ENCODE data around the gene METRNL. TPM values are rescaled to one million over a fixed set of nuclear protein-coding genes. Genes with fewer than 3 reads are reported as not detected.
"Not testable (repeated sequence)": the region's sequence is repeated elsewhere in the genome, so short reads cannot be mapped to it uniquely, and the experiment has no call there.

The METRNL gene
- total RNA-seq, 2 donors from 2014 or later, result 9.1 to 32.4 TPM

- Mint-ChIP-seq H3K27ac (no peak overlapping the region), H3K9me3 (peaks cover 0 to 5% of the 10 kb centered on the region in 2 donors), H3K36me3 (no peaks in the 10 kb centered on the region)
- ATAC-seq, result no peak
- DNase-seq (ENCODE audit: low spot score in 2 of 2), result no peak
These were observed 35.8 kb downstream of the METRNL start for GRCh38 chr17:83115202-83115651.

GRCh38 chr17:83115832-83116231 lies 36.4 kb downstream of the METRNL start:
- Mint-ChIP-seq H3K36me3 (no peaks in the 10 kb centered on the region), H3K9me3 (peaks cover 0 to 5% of the 10 kb centered on the region in 2 donors), H3K27ac (peak overlapping the region in 1 of 2 donors; percentile 68)
- DNase-seq (ENCODE audit: low spot score in 2 of 2) (no peak), ATAC-seq (no peak)

- DNase-seq (ENCODE audit: low spot score in 2 of 2), result no peak
- no peak for ATAC-seq
- Mint-ChIP-seq H3K27ac (peak overlapping the region in 1 of 2 donors; percentile 68), H3K9me3 (peaks cover 0 to 5% of the 10 kb centered on the region in 2 donors), H3K36me3 (no peaks in the 10 kb centered on the region)
These were observed 36.9 kb downstream of the METRNL start for GRCh38 chr17:83116311-83116771.

GRCh38 chr17:83116783-83117555 lies 37.6 kb downstream of the METRNL start:
- ATAC-seq, result no peak
- no peaks in the 10 kb centered on the region for H3K36me3 Mint-ChIP-seq
- H3K27ac Mint-ChIP-seq, result no peak overlapping the region
- DNase-seq (ENCODE audit: low spot score in 2 of 2), result no peak
- H3K9me3 Mint-ChIP-seq, result peaks cover 0 to 5% of the 10 kb centered on the region in 2 donors

GRCh38 chr17:83117583-83117982 lies 38.2 kb downstream of the METRNL start:
- peaks cover 0 to 5% of the 10 kb centered on the region in 2 donors for H3K9me3 Mint-ChIP-seq
- ATAC-seq, result no peak
- no peaks in the 10 kb centered on the region for H3K36me3 Mint-ChIP-seq
- H3K27ac Mint-ChIP-seq, result no peak overlapping the region
- no peak for DNase-seq (ENCODE audit: low spot score in 2 of 2)

- ATAC-seq (no peak), DNase-seq (ENCODE audit: low spot score in 2 of 2) (no peak)
- Mint-ChIP-seq H3K27ac (no peak overlapping the region), H3K36me3 (no peaks in the 10 kb centered on the region), H3K9me3 (peaks cover 0 to 5% of the 10 kb centered on the region in 2 donors)
These were observed 38.8 kb downstream of the METRNL start for GRCh38 chr17:83118071-83118841.

GRCh38 chr17:83119987-83120864 lies 40.8 kb downstream of the METRNL start:
- H3K27ac Mint-ChIP-seq, result no peak overlapping the region
- peak in 1 of 2 donors; percentile 27 for DNase-seq (ENCODE audit: low spot score in 2 of 2)
- peaks cover 0 to 5% of the 10 kb centered on the region in 2 donors for H3K9me3 Mint-ChIP-seq

GRCh38 chr17:83121473-83121872 lies 42.1 kb downstream of the METRNL start:
- ATAC-seq; H3K9me3 Mint-ChIP-seq; H3K27ac Mint-ChIP-seq; DNase-seq (ENCODE audit: low spot score in 2 of 2); H3K36me3 Mint-ChIP-seq: not testable (repeated sequence)

More at GRCh38 chr17:83119987-83120864, 40.8 kb downstream of the METRNL start:
- no peaks in the 10 kb centered on the region for H3K36me3 Mint-ChIP-seq
- peak; percentile 58 to 91 for ATAC-seq

- peaks cover 0 to 5% of the 10 kb centered on the region in 2 donors for H3K9me3 Mint-ChIP-seq
- no peak overlapping the region for H3K27ac Mint-ChIP-seq
- ATAC-seq, result no peak
- no peak for DNase-seq (ENCODE audit: low spot score in 2 of 2)
- no peaks in the 10 kb centered on the region for H3K36me3 Mint-ChIP-seq
These were observed 42.8 kb downstream of the METRNL start for GRCh38 chr17:83121921-83122820.

GRCh38 chr17:83122834-83123233 lies 43.4 kb downstream of the METRNL start:
- ATAC-seq (no peak), DNase-seq (ENCODE audit: low spot score in 2 of 2) (no peak)
- H3K9me3 Mint-ChIP-seq, result peaks cover 0 to 5% of the 10 kb centered on the region in 2 donors
- H3K27ac Mint-ChIP-seq, result no peak overlapping the region
- H3K36me3 Mint-ChIP-seq, result no peaks in the 10 kb centered on the region

GRCh38 chr17:83123896-83124801 lies 44.7 kb downstream of the METRNL start:
- Mint-ChIP-seq H3K9me3 (peaks cover 0 to 5% of the 10 kb centered on the region in 2 donors), H3K36me3 (no peaks in the 10 kb centered on the region), H3K27ac (no peak overlapping the region)
- no peak for ATAC-seq
- DNase-seq (ENCODE audit: low spot score in 2 of 2), result peak in 1 of 2 donors; percentile 46

- peak in 1 of 2 donors; percentile 5 for ATAC-seq
- no peaks in the 10 kb centered on the region for H3K9me3 Mint-ChIP-seq
- DNase-seq (ENCODE audit: low spot score in 2 of 2), result peak in 1 of 2 donors; percentile 35
These were observed 45.6 kb downstream of the METRNL start for GRCh38 chr17:83124871-83125514.

GRCh38 chr17:83125515-83126274 lies 46.3 kb downstream of the METRNL start:
- Mint-ChIP-seq H3K9me3 (no peaks in the 10 kb centered on the region), H3K36me3 (no peaks in the 10 kb centered on the region), H3K27ac (no peak overlapping the region)
- peak in 1 of 2 donors; percentile 35 for ATAC-seq
- peak in 1 of 2 donors; percentile 50 for DNase-seq (ENCODE audit: low spot score in 2 of 2)

More at GRCh38 chr17:83124871-83125514, 45.6 kb downstream of the METRNL start:
- Mint-ChIP-seq H3K36me3 (no peaks in the 10 kb centered on the region), H3K27ac (no peak overlapping the region)

Data from activated naive CD4-positive, alpha-beta T cell treated with anti-CD3 and anti-CD28 coated beads, Interleukin-2, amount 50 U/mL, for 72 hours (primary cell).